Erythroblast (primary cell): ENCODE data around the gene FAM72C.
"Not testable (repeated sequence)": the region's sequence is repeated elsewhere in the genome, so short reads cannot be mapped to it uniquely, and the experiment has no call there.

ENCODE experiments used
- DNase-seq, 2 experiments: peaks; one replicate each; lab custom pipeline; 2025; lab: John Stamatoyannopoulos, UW

Gene FAM72C

GRCh38 chr1:143984721-143985473 lies 13.1 kb upstream of the FAM72C start:
- DNase-seq: not testable (repeated sequence)

GRCh38 chr1:143974416-143974815 lies 2.6 kb upstream of the FAM72C start:
- DNase-seq: not testable (repeated sequence)

- DNase-seq: not testable (repeated sequence)
Measured at GRCh38 chr1:143973876-143974414, 2.2 kb upstream of the FAM72C start.

- not testable (repeated sequence) for DNase-seq
Measured at GRCh38 chr1:143972753-143973326, 1.1 kb upstream of the FAM72C start.

GRCh38 chr1:143965860-143966259 lies 5.9 kb downstream of the FAM72C start:
- not testable (repeated sequence) for DNase-seq

- DNase-seq: not testable (repeated sequence)
Measured at GRCh38 chr1:143964294-143964693, 7.5 kb downstream of the FAM72C start.

GRCh38 chr1:143955930-143956329 lies 15.9 kb downstream of the FAM72C start:
- not testable (repeated sequence) for DNase-seq

- DNase-seq: not testable (repeated sequence)
Measured at GRCh38 chr1:143952913-143953312, 18.9 kb downstream of the FAM72C start.

- DNase-seq: not testable (repeated sequence)
Measured at GRCh38 chr1:143951485-143952391, 20.0 kb downstream of the FAM72C start.

GRCh38 chr1:143947749-143948148 lies 24.0 kb downstream of the FAM72C start:
- not testable (repeated sequence) for DNase-seq

- DNase-seq: not testable (repeated sequence)
Measured at GRCh38 chr1:143945253-143945652, 26.5 kb downstream of the FAM72C start.

- DNase-seq: not testable (repeated sequence)
Measured at GRCh38 chr1:143944576-143945240, 27.1 kb downstream of the FAM72C start.

- not testable (repeated sequence) for DNase-seq
Measured at GRCh38 chr1:143943319-143943978, 28.3 kb downstream of the FAM72C start.

- DNase-seq: not testable (repeated sequence)
Measured at GRCh38 chr1:143942238-143942860, 29.4 kb downstream of the FAM72C start.

- not testable (repeated sequence) for DNase-seq
Measured at GRCh38 chr1:143939666-143940065, 32.1 kb downstream of the FAM72C start.

GRCh38 chr1:143938922-143939321 lies 32.9 kb downstream of the FAM72C start:
- DNase-seq: not testable (repeated sequence)

GRCh38 chr1:143936457-143937115 lies 35.2 kb downstream of the FAM72C start:
- peak; percentile 59 to 69 for DNase-seq

- DNase-seq: not testable (repeated sequence)
Measured at GRCh38 chr1:143919127-143919526, 52.7 kb downstream of the FAM72C start.

- not testable (repeated sequence) for DNase-seq
Measured at GRCh38 chr1:143918552-143918951, 53.2 kb downstream of the FAM72C start.

- not testable (repeated sequence) for DNase-seq
Measured at GRCh38 chr1:143913705-143914104, 58.1 kb downstream of the FAM72C start.
